ENCODE results near the gene UBXN4.
"Not testable (repeated sequence)": the region's sequence is repeated elsewhere in the genome, so short reads cannot be mapped to it uniquely, and the experiment has no call there.

The UBXN4 gene

GRCh38 chr2:135741395-135742324, at the start of gene UBXN4:
UBXN4 (plus strand) TSS chr2:135741855; CDS start chr2:135741930, 75 bp downstream.
- peak; percentile 98 for DNase-seq (ENCODE audit: low read depth)

- DNase-seq (ENCODE audit: low read depth) = no peak
These were observed 46.9 kb upstream of the UBXN4 start for GRCh38 chr2:135694711-135695110.

GRCh38 chr2:135698838-135699237, 42.8 kb upstream of the UBXN4 start:
- DNase-seq (ENCODE audit: low read depth) = no peak

- DNase-seq (ENCODE audit: low read depth) = peak; percentile 69
These were observed 40.2 kb upstream of the UBXN4 start for GRCh38 chr2:135701442-135701841.

- no peak for DNase-seq (ENCODE audit: low read depth)
These were observed 38.4 kb upstream of the UBXN4 start for GRCh38 chr2:135703300-135703699.

- DNase-seq (ENCODE audit: low read depth) = not testable (repeated sequence)
These were observed 37.6 kb upstream of the UBXN4 start for GRCh38 chr2:135704075-135704474.

- no peak for DNase-seq (ENCODE audit: low read depth)
These were observed 33.5 kb upstream of the UBXN4 start for GRCh38 chr2:135708159-135708558.

- DNase-seq (ENCODE audit: low read depth) = no peak
These were observed 31.7 kb upstream of the UBXN4 start for GRCh38 chr2:135709992-135710391.

- not testable (repeated sequence) for DNase-seq (ENCODE audit: low read depth)
These were observed 26.6 kb upstream of the UBXN4 start for GRCh38 chr2:135715086-135715485.

GRCh38 chr2:135728064-135728743, 13.5 kb upstream of the UBXN4 start:
- no peak for DNase-seq (ENCODE audit: low read depth)

- no peak for DNase-seq (ENCODE audit: low read depth)
These were observed 9.1 kb upstream of the UBXN4 start for GRCh38 chr2:135732561-135732960.

- DNase-seq (ENCODE audit: low read depth) = no peak
These were observed 8.6 kb upstream of the UBXN4 start for GRCh38 chr2:135733045-135733444.

- no peak for DNase-seq (ENCODE audit: low read depth)
These were observed 5.1 kb upstream of the UBXN4 start for GRCh38 chr2:135736546-135736945.

- DNase-seq (ENCODE audit: low read depth) = no peak
These were observed 1.4 kb upstream of the UBXN4 start for GRCh38 chr2:135740206-135740605.

- no peak for DNase-seq (ENCODE audit: low read depth)
These were observed 636 bp upstream of the UBXN4 start for GRCh38 chr2:135741043-135741394.

- peak; percentile 44 for DNase-seq (ENCODE audit: low read depth)
These were observed 686 bp downstream of the UBXN4 start for GRCh38 chr2:135742325-135742757.

GRCh38 chr2:135743860-135744259, 2.2 kb downstream of the UBXN4 start:
- DNase-seq (ENCODE audit: low read depth) = no peak

GRCh38 chr2:135744760-135745314, 3.2 kb downstream of the UBXN4 start:
- DNase-seq (ENCODE audit: low read depth) = no peak

- peak; percentile 35 for DNase-seq (ENCODE audit: low read depth)
These were observed 3.9 kb downstream of the UBXN4 start for GRCh38 chr2:135745545-135745944.

GRCh38 chr2:135755573-135755972, 13.9 kb downstream of the UBXN4 start:
- DNase-seq (ENCODE audit: low read depth) = no peak

- DNase-seq (ENCODE audit: low read depth) = no peak
These were observed 15.0 kb downstream of the UBXN4 start for GRCh38 chr2:135756692-135757091.

GRCh38 chr2:135762022-135762421, 20.4 kb downstream of the UBXN4 start:
- DNase-seq (ENCODE audit: low read depth) = no peak

GRCh38 chr2:135762530-135762929, 20.9 kb downstream of the UBXN4 start:
- no peak for DNase-seq (ENCODE audit: low read depth)
